Non-pigmented ciliary epithelial cell (primary cell): ENCODE measurements around the gene PPDPF.

Experiments
- DNase-seq: peaks from one replicate; pipeline ENCODE4 v3.0.0-alpha.2; 2010; ENCODE audit warnings: low read depth

PPDPF gene

DNA sequence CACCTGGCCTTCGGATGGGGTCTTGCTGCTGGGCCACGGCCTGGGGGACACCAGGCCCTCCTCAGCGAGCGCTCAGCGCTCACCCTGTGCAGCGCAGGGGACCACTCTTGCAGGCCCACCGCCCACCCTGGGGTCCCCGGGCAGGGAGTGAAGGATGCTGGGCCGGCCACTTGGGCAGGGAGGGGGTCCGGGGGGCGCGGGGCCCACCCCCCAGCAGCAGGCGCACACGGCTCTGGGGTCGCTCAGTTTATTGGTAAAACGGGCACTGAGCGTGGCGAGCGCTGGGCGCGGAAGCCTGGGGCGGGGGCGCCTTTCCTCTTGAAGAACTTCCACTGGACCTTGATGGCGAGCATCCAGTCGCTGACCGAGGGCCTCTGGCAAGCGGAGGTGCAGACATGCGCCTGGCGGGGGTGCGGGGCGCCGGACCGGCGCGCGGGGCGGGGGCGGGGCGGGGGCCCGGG, 32.8 kb upstream of the PPDPF start:
- DNase-seq, result no peak

DNA sequence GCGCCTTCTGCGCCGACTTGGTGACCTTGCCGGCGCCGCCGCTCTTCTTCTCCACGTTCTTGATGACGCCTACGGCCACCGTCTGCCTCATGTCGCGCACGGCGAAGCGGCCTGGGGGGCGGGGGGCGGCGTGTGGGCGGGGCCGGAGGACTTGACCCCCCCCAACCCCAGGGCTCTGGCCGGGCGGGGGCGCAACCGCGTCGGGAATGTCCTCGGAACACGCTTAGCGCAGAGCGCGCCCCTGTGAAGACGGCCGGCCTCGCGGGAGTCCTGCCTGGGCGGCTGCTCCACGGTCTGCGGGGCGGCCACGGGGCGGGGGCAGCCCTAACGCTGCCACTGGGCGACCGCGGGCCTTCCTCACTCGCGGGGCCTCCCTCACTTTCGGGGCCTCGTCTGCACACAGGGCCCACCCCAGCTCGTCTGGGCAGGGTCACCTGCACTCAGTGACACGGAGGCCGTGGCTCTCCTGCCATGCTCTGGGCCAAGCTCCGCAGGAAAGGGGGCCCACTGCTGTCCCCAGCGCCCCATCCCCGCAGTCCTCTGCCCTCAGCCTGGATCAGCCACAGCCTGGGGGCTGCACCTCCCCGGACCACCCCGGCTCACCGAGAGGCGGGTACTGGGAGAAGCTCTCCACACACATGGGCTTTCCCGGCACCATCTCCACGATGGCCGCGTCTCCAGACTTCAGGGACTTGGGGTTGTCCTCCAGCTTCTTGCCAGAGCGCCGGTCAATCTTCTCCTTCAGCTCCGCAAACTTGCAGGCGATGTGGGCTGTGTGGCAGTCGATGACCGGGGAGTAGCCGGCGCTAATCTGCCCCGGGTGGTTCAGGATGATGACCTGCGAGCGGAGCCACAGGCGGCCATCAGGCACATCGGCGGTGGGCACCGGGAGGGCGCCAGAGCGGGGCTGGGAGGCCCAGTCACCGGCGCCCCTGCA, 32.0 kb upstream of the PPDPF start:
- DNase-seq, result no peak

DNA sequence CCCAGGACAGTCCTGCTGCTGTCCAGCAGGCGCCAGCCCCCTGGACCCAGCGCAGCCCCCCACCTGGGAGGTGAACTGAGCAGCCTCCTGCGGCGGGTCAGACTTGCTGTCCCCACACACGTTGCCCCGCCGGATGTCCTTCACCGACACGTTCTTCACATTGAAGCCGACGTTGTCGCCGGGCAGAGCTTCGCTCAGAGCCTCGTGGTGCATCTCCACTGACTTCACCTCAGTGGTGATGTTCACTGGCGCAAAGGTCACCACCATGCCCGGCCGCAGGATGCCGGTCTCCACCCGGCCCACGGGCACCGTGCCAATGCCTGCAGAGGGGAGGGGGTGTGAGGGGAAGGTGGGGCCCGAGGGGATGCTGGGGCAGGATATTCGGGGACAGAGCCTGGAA, 30.1 kb upstream of the PPDPF start:
- no peak for DNase-seq

DNA sequence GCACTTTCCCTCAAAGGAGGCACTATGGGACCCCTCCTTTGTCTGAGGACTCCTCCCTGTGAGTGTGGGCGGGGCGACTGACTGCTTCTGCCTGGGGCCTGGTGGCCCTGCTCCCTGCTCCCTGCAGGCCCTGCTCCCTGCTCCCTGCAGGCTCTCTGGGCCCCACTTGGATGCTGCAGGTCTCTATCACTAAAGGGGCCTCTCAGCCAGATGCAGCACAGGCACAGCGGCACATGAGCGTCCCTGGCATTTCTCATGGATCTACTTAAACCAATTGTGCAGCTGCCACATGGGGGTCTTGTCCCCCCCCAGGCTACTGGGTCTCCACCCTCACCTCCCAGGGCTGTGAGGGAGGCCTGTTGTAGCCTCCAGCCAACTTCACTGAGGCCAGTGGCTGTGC, 29.5 kb upstream of the PPDPF start:
- DNase-seq, result no peak

DNA sequence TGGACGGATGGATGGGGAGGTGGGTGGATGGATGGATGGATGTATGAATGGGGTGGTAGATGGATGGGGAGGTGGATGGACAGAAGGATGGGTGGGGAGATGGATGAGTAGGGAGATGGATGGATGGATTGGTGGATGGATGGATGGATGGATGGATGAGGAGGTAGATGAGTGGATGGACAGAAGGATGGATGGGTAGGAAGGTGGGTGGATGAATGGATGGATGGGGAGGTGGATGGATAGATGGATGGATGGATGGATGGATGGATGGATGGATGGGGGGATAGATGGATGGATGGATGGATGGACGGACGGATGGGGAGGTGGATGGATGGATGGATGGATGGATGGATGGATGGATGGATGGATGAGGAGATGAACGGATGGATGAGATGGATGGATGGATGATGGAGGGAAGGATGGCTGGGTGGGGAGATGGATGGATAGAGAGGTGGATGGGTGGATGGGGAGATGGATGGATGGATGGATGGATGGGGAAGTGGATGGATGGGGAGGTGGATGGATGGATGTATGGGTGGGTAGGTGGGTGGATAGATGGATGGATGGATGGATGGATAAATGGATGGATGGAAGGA, 28.8 kb upstream of the PPDPF start:
- DNase-seq, result no peak

DNA sequence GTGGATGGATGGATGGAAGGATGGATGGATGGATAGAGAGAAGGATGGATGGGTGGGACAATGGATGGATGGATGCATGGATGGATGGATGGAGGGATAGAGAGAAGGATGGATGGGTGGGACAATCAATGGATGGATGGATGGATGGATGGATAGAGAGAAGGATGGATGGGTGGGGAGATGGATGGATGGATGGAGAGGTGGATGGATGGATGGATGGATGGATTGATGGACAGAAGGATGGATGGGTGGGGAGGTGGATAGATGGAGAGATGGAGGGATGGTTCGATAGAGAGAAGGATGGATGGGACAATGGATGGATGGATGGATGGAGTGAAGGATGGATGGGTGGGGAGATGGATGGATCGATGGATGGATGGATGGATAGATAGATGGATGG, 28.0 kb upstream of the PPDPF start:
- DNase-seq, result no peak

DNA sequence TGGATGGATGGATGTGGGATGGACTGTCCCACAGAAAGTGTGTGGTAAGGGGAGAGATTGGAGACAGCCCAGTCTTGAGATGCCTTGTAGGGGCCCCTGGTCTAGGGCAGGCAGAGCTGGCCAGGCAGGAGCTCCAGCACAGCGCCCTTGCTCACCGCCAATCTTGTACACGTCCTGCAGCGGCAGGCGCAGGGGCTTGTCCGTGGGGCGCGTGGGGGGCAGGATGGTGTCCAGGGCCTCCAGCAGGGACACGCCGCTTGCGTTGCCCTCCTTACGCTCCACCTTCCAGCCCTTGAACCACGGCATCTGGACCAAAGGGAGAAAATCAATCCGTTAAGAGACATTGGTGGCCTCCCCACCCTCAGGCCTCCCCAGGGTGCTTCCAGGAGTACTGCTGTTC, 27.6 kb upstream of the PPDPF start:
- no peak for DNase-seq

DNA sequence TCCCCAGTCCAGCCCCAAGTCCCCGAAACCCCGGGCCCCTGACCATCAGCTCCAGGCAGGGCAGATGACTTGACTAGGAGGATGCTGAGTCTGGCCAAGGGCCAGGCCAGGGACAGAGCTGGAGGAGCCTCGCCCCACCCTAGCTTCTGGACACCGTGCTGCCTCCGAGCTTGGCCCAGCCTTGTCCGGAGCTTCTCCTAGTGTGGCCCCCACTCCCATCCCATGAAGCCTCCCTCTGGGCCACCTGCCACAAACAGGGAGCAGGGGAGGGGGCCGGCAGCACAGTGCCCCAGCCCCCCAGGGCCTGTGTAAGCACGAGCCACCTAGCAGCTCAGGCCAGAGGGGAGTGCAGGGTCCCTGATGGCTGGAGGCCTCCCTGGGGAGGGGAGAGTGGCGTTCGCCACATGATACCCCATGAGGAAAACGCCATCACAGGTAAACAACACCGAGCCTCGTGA, 27.0 kb upstream of the PPDPF start:
- DNase-seq, result no peak

DNA sequence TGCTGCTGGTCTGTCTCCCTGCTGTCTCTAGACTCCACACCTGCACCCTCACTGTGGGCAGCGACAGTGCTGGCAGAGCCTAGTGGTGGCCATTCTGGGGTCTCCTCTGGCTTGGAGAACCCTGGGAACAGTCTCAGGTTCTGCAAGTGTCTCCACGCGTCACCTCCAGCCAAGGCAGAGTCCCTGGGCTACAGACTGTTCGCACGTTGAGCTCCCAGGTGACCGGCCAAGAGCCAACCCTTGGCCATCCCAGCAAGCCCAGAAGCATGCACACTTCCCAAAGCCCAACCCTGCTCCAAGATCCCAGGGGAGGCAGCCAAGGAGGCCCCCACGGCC, 26.5 kb upstream of the PPDPF start:
- no peak for DNase-seq

DNA sequence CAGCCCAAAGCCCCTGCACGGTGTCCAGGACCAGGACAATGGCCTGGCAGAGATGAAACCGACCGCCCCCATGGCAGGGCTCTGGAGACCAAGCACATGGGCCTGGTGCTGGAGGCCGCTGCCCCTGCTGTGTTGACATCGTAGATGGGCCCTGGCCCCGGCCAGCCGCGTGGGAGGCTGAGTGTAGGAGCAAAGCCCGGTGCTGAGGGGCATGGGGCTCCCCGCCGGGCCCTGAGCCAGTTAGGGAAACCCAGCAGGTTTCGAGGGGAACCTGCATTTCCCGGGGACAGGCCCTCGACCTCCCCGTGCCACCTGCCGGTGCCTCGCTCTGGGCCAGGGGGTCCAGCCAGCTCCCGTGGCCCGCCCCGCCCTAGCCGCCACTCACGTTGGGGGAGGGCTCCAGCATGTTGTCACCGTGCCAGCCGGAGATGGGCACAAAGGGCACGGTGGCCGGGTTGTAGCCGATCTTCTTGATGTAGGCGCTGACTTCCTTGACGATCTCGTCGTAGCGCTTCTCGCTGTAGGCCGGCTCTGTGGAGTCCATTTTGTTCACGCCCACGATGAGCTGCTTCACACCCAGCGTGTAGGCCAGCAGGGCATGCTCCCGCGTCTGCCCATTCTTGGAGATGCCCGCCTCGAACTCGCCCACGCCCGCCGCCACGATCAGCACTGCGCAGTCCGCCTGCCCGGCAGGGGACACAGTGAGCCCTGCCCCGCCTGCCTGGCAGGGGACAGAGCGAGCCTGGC, 26.0 kb upstream of the PPDPF start:
- DNase-seq, result no peak

DNA sequence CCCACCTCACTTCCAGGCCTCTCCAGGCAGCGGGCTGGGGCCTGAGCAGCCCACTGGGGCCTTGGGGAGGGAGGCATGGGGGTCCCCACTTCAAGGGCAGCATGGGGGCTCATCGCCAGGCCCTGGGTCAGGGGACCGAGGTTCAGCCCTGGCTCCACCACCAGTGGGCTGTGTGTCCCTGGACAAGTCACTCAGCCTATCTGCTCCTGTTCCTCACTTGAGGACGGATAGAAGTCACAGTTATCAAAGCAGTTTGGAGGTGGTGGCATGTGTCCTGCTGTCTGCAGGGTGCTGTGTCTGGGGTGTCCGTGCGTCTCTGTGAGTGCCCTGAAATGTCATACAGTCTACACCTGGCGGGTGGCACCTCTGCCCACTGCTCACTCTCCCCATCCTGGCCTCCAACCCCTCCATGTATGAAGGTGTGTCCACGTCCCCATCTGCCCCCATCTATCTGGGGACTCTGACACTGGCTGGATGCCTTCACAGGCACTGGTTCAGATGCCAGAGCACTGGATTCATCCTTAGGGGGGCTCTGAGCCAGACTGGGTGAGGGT, 25.3 kb upstream of the PPDPF start:
- no peak for DNase-seq

DNA sequence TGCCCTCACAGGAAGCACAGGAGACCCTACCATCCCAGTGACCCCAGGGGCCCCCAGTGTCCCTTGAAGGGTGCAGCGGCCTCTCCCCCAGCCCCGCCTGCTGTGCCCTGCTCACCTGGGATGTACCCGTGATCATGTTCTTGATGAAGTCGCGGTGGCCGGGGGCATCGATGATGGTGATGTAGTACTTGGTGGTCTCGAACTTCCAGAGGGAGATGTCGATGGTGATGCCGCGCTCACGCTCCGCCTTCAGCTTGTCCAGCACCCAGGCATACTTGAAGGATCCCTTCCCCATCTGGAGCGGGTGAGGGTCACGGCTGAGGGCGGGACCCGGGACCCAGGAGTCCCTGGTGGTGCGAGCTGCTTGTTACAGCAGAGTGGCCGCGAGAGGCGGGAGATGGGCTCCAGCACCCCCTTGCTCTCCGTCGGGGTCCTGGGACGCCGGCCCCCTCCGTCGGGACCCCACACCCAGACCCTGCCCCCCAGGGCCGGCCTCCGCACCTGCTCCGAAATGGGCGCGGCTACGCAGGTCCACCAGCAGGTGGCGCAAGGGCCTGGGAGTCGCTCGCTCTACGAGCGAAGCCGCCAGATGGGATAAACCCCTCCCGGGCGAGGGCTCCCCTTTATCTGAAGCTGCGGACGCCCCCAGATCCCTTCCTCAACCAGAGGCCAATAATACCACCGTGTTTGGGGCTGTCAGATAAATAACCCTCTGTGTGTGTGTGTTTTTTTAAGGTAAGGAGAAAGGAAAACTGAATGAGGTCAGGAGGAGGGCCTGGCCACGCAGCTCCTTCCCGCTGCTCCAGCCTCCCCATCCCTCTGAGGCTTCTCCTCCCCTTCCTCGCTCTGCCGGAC, 24.6 kb upstream of the PPDPF start:
- no peak for DNase-seq

DNA sequence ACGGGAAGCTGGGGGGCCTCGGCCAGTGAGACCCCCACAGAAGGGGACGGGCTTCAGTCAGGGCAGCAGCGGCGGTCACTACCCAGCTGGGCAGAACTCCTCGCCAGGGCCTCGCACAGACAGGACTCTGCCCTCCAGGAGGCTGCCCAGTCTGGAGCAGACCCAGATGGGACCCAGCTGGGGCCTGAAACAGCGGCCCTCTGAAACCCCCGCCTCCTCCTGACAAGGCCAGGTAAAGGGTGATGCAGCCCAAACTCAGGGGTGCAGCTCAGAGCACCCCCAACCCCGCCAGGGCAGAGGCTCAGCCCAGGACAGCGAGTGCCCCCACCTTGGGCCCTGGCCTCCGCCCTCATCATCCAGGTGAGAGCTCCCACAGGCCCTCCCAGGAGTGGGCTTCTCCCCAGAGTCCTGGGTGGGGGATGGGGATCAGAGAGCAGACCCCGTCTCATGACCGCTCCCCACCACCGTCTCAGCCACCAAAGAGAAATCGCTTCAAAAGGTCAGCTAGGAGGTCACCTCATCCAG, 23.9 kb upstream of the PPDPF start:
- no peak for DNase-seq

DNA sequence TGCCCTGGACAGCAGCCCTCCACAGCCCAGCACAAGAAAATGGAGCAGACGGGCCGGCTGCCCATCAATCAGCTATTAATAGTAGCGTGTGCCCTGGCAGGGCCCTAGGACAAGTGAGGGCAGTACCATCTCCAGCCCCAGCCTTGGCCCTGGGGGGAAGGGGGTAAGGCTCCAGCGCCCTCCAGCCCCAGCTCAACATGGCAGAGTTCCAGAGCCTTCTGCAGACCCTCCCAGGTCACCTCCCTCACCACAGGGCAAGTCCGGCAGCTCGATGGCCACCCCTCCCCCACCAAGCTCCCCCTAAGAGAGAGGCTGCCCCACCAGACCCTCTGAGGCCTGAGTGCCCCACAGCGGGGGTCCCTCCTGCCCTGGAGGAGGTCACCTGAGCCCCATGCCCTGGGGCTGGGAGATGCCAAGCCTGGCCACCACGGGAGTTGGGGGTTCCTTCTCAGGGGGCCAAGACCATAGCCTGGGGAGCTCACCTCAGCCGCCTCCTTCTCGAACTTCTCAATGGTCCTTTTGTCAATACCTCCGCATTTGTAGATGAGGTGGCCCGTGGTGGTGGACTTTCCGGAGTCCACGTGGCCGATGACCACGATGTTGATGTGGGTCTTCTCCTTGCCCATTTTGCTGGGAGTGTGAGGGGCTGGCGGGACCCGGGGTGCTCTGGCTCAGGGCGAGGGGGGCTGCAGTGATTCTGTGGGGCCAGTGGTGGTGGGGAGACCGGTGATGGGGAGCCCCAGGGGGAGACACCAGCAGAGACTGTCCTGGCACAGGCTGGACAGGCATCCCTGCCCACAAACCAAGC, 23.2 kb upstream of the PPDPF start:
- DNase-seq, result no peak

DNA sequence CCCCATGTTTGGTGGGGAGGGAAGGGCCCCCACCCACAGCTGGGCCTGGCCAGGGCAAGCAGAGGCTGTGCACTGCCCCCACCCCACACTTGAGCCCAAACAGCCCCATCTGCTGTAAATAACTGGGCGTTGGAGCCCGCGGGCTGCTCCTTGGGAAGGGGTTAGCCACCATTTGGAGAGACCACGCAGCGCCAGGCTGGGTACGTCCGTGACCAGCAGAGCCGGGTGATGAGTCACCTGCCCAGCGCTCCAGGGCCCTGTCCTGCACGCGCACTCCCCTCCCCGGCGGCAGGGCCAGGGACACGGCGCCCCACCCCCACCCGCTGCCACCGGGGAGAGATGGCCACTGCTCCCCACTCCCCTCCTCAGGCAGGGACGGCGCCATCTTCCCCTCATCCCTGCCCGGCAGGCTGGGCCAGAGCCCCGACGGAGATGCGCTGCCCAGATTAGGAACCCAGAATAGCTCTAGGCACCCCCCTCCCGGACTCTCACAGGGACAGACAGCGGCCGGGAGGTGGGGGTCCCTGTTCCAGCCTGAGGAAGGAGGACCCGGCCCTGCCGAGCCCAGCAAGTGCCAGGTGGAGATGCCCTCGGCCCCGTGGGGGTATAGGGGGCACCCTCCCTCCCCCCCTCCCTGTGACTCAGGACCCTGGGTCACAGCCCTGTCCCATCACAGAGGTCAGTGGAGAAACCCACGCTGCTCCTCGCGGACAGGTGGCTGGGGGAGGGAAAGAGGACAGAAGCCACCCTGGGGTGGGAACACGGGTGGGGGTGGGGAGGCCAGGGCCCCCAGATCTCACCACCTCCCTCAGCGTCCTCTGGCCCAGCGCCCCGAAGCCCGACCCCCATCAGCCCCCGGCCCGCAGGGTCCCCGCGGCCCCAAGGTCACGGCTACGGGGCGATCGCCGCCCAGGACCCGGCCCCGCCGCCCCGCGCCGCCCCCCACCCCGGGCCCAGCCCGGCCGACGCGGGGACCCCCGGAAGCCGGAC, 22.3 kb upstream of the PPDPF start:
- DNase-seq, result no peak

DNA sequence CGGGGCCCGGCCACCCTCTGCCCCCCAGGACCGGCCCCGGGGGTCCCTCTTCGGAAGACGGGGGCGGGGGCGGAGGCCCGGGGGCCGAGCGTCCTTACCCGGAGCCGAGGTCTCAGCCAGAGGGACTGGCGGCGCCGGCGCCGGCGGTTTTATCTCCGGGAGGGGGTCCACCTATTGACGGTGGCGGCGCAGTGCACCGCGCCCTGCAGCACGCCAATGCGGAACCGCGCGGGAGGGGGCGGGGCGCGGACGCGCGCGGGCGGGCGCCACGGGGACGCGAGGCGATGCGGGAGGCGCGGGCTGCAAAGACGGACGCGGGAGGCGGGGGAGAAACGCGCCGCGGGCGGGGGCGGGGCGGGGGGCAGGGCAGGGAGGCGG, 21.6 kb upstream of the PPDPF start, which contains the start of gene EEF1A2:
Gene EEF1A2 (minus strand): TSS at position 124 of the 378 bp plus-strand sequence. CDS start 1,320 bp downstream, outside the sequence.
- no peak for DNase-seq

DNA sequence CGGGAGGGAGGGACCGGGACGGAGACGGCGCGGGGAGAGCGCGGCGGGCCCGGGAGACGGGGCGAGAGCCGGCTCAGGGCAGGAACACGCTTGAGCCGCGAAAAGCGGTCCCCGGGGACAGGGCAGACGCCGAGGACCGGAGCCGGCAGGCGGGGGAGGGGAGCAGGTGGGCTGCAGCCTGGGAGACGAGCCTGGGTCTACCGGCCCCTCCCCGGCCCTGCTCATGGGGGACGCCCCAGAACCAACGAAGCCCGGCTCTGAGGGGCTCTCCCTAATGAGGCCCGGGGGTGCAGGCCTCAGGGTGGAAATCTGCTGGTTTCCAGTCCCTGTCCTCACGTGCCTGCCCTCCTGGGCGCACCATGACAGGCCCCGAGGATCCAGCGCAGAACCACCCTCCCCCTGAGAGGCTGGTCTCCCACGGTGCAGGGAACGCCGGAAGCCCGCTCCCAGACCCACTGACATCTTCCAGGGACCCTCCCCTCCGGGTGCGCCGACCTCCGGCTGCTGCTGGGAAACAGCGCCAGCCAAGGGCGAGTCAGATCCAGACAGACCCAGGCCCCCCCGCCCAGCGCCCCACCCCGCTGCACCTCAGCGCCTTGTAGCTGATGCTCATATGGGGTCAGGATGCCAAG, 21.1 kb upstream of the PPDPF start:
- DNase-seq, result no peak

DNA sequence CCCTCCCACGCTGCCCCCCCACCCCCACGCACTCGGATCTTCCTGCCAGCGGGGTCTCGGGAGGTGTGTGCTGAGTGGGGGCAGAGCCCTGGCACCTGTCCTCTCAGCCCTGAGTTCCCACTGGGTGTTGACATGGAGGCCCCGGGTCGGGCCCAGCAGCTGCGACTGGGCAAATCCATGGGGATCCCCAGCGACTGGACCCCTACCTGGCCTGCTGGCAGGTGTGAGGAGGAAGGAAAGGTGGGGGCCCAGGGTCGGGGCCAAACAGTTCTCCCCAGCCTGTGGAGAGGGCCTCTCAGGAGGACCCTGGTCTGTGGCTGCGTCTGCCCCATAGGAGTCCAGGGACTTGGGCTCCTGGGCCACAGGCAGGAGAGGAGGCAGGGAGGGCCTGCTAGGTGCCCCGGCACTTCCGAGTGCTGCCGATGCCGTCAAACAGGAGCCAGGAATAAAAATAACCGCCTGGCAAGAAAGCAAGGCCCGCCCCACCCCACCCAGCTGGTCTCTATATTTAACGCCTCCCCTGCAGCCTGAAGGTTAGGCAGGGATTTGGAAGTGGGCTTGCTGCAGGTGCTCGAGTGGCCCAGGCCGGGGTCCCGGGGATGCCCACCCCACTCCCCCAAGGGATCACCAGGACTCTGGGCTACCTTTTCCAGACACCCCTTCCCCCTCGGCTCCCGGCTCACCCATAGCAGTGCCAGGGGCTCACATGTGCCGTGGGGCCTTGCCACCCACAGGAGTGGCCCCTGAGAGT, 20.2 kb upstream of the PPDPF start:
- DNase-seq, result no peak
